Stomach (tissue), 4 donors: Measurements from ENCODE around the gene DNM3.

ENCODE experiments used
- CTCF ChIP-seq, 7 experiments: fragments of 450-650 bp in 4 of 7; fragments of 200-600 bp in 3 of 7; sonication (generic) in 3 of 7; IDR thresholded peaks; one replicate each; pipeline ENCODE4 v1.5.1; 2016 to 2019; ENCODE audit warnings: antibody characterized with exemption in 7 of 7, control low read depth in 2 of 7, mild to moderate bottlenecking in 1 of 7
- POLR2A ChIP-seq, 4 donors: fragments of 450-650 bp; IDR thresholded peaks; one replicate each; pipeline ENCODE4 v1.6.1; 2016; ENCODE audit warnings: antibody characterized with exemption in 4 of 4, control low read depth in 2 of 4, mild to moderate bottlenecking in 1 of 4, moderate library complexity in 1 of 4
- POLR2AphosphoS5 ChIP-seq, 3 donors: sonication (generic); formaldehyde crosslinking; IDR thresholded peaks; one replicate each; pipeline ENCODE4 v1.6.1; 2016; ENCODE audit warnings: antibody characterized with exemption in 3 of 3

GRCh38 chr1:171969813-171970212, 128.5 kb downstream of the DNM3 start:
- TF ChIP-seq POLR2A (IDR thresholded peaks at IDR 0.05) (no peak), CTCF (IDR thresholded peaks at IDR 0.05) (no peak), POLR2AphosphoS5 (IDR thresholded peaks at IDR 0.05) (no peak)
